IMR-90 (cell line): ENCODE measurements around the gene CPN1. TPM values are rescaled to one million over a fixed set of nuclear protein-coding genes. Genes with fewer than 3 reads are reported as not detected.

Source experiments
- ATAC-seq: fragments of 200-7000 bp; cut with Tn5 transposase; 2 replicates; pipeline ENCODE4 v1.9.1; 2020; ENCODE audit warnings: low read depth, mild to moderate bottlenecking, moderate library complexity
- BruUV-seq: library from RNA; stranded (reverse); fragments of 400-500 nt; replicated peaks from 2 replicates; lab custom pipeline; 2021; lab: Mats Ljungman, UMichigan
- CTCF ChIA-PET: fragments of 300-600 bp; formaldehyde crosslinking; extraction: SDS; loops from one replicate; lab custom pipeline; 2021; ENCODE audit warnings: antibody characterized with exemption; lab: Yijun Ruan, JAX
- POLR2A ChIA-PET: fragments of 300-600 bp; sonication (Branson Sonifier 250); formaldehyde crosslinking; loops from one replicate; lab custom pipeline; 2022; ENCODE audit warnings: antibody characterized with exemption; ENCODE audit not compliant: unreplicated experiment; lab: Charles Lee
- DNase-seq: peaks from one replicate; pipeline ENCODE4 v3.0.0; 2013
- H2AFZ ChIP-seq: replicated peaks from 2 replicates; pipeline ENCODE3; 2013; ENCODE audit warnings: low read length, mild to moderate bottlenecking; ENCODE audit not compliant: poor library complexity
- H2AK5ac ChIP-seq: 2 replicates; pipeline ENCODE4 v1.6.1; 2013; ENCODE audit warnings: low read depth, low read length, inconsistent platforms
- H2AK9ac ChIP-seq: replicated peaks from 2 replicates; pipeline ENCODE3; 2013; ENCODE audit warnings: mild to moderate bottlenecking, low read depth, low read length, moderate library complexity; ENCODE audit not compliant: poor library complexity
- H2BK120ac ChIP-seq: 2 replicates; pipeline ENCODE4 v1.6.1; 2013; ENCODE audit warnings: low read depth, low read length, inconsistent platforms
- H2BK15ac ChIP-seq: 3 replicates; pipeline ENCODE4 v1.6.1; 2013; ENCODE audit warnings: low read depth, low read length, inconsistent platforms
- H2BK20ac ChIP-seq: 2 replicates; pipeline ENCODE4 v1.6.1; 2013; ENCODE audit warnings: low read depth, mild to moderate bottlenecking, inconsistent platforms, low read length, moderate library complexity
- H2BK5ac ChIP-seq: 2 replicates; pipeline ENCODE4 v1.6.1; 2013; ENCODE audit warnings: mild to moderate bottlenecking, low read depth, low read length, inconsistent platforms; ENCODE audit not compliant: poor library complexity, severe bottlenecking
- H3K14ac ChIP-seq: replicated peaks from 2 replicates; pipeline ENCODE4 v1.6.1; 2013; ENCODE audit warnings: low read depth, low read length, inconsistent platforms
- H3K18ac ChIP-seq: 2 replicates; pipeline ENCODE4 v1.6.1; 2013; ENCODE audit warnings: low read depth, low read length, control low read depth
- H3K23ac ChIP-seq: 2 replicates; pipeline ENCODE4 v1.6.1; 2013; ENCODE audit warnings: low read depth, low read length, inconsistent platforms
- H3K27ac ChIP-seq: 2 replicates; pipeline ENCODE4 v1.5.1; 2013; ENCODE audit warnings: mild to moderate bottlenecking, control low read depth, low read length; ENCODE audit not compliant: insufficient read depth
- H3K27me3 ChIP-seq: 2 replicates; pipeline ENCODE4 v1.6.1; 2013; ENCODE audit warnings: low read length; ENCODE audit not compliant: control insufficient read depth, insufficient read depth
- H3K36me3 ChIP-seq: 2 replicates; pipeline ENCODE4 v1.6.1; 2013; ENCODE audit warnings: low read length, mixed read lengths; ENCODE audit not compliant: control insufficient read depth, insufficient read depth
- H3K4ac ChIP-seq: 2 replicates; pipeline ENCODE4 v1.6.1; 2013; ENCODE audit warnings: low read depth, low read length, inconsistent platforms
- H3K4me1 ChIP-seq: 2 replicates; pipeline ENCODE4 v1.6.1; 2013; ENCODE audit warnings: low read length, mixed read lengths; ENCODE audit not compliant: control insufficient read depth, insufficient read depth
- H3K4me2 ChIP-seq: 2 replicates; pipeline ENCODE4 v1.6.1; 2013; ENCODE audit warnings: low read depth, mild to moderate bottlenecking, control low read depth, low read length, moderate library complexity
- H3K4me3 ChIP-seq: 2 replicates; pipeline ENCODE4 v1.5.1; 2013; ENCODE audit warnings: low read depth, mild to moderate bottlenecking, control low read depth, low read length, moderate library complexity; ENCODE audit not compliant: insufficient read depth
- H3K56ac ChIP-seq: 2 replicates; pipeline ENCODE4 v1.6.1; 2013; ENCODE audit warnings: low read length, inconsistent platforms; ENCODE audit not compliant: insufficient read depth; ENCODE audit errors: extremely low read depth
- H3K79me1 ChIP-seq, 2 experiments: 2 replicates each; pipeline ENCODE4 v1.6.1; 2013; ENCODE audit warnings: low read length in 2 of 2, inconsistent platforms in 1 of 2, low read depth in 1 of 2
- H3K9ac ChIP-seq: 2 replicates; pipeline ENCODE4 v1.6.1; 2013; ENCODE audit warnings: low read depth, low read length, control low read depth
- H3K9me1 ChIP-seq: 2 replicates; pipeline ENCODE4 v1.6.1; 2013; ENCODE audit warnings: low read length, inconsistent platforms; ENCODE audit not compliant: insufficient read depth
- H3K9me3 ChIP-seq: 2 replicates; pipeline ENCODE4 v1.6.1; 2013; ENCODE audit warnings: low read length; ENCODE audit not compliant: control insufficient read depth, insufficient read depth
- H4K20me1 ChIP-seq: 2 replicates; pipeline ENCODE4 v1.6.1; 2013; ENCODE audit warnings: low read length, inconsistent platforms; ENCODE audit not compliant: insufficient read depth
- H4K5ac ChIP-seq: 2 replicates; pipeline ENCODE4 v1.6.1; 2013; ENCODE audit warnings: mild to moderate bottlenecking, low read depth, low read length, control low read depth
- H4K8ac ChIP-seq, 2 experiments: 2 replicates each; pipeline ENCODE4 v1.6.1; 2013; ENCODE audit warnings: low read depth in 2 of 2, low read length in 2 of 2, control low read depth in 1 of 2, inconsistent platforms in 1 of 2
- H4K91ac ChIP-seq: 2 replicates; pipeline ENCODE4 v1.6.1; 2013; ENCODE audit warnings: low read depth, low read length, inconsistent platforms; ENCODE audit not compliant: insufficient read depth
- BHLHE40 ChIP-seq: fragments of 150-350 bp; IDR thresholded peaks from 2 replicates; pipeline ENCODE4 v1.6.1; 2016; ENCODE audit warnings: mild to moderate bottlenecking, low read depth, low read length
- CHD1 ChIP-seq: IDR thresholded peaks from 2 replicates; pipeline ENCODE4 v1.6.1; 2012; ENCODE audit warnings: low read depth, low read length, improper control_type of control experiment
- CTCF ChIP-seq: conservative IDR thresholded peaks from 2 replicates; pipeline ENCODE4 v1.5.1; 2012; ENCODE audit warnings: mild to moderate bottlenecking, low read depth, low read length, improper control_type of control experiment
- ELK1 ChIP-seq: fragments of 150-350 bp; IDR thresholded peaks from 2 replicates; pipeline ENCODE4 v1.6.1; 2016; ENCODE audit warnings: low read depth, mild to moderate bottlenecking, low read length, moderate library complexity, borderline replicate concordance
- FOS ChIP-seq: fragments of 150-350 bp; IDR thresholded peaks from 2 replicates; pipeline ENCODE4 v1.6.1; 2016; ENCODE audit warnings: low read depth, low read length
- MAFK ChIP-seq: IDR thresholded peaks from 2 replicates; pipeline ENCODE4 v1.6.1; 2012; ENCODE audit warnings: low read depth, low read length, improper control_type of control experiment
- MAZ ChIP-seq: IDR thresholded peaks from 2 replicates; pipeline ENCODE4 v1.6.1; 2012; ENCODE audit warnings: low read depth, mild to moderate bottlenecking, low read length, improper control_type of control experiment, moderate library complexity, borderline replicate concordance
- MXI1 ChIP-seq: IDR thresholded peaks from 2 replicates; pipeline ENCODE4 v1.6.1; 2012; ENCODE audit warnings: low read depth, mild to moderate bottlenecking, low read length, moderate library complexity, borderline replicate concordance
- POLR2A ChIP-seq: IDR thresholded peaks from 2 replicates; pipeline ENCODE4 v1.6.1; 2012; ENCODE audit warnings: mild to moderate bottlenecking, low read depth, low read length
- RCOR1 ChIP-seq: IDR thresholded peaks from 2 replicates; pipeline ENCODE4 v1.6.1; 2012; ENCODE audit warnings: mild to moderate bottlenecking, low read length, improper control_type of control experiment; ENCODE audit not compliant: insufficient replicate concordance
- RFX5 ChIP-seq: IDR thresholded peaks from 2 replicates; pipeline ENCODE4 v1.8.0; 2012; ENCODE audit warnings: low read depth, mild to moderate bottlenecking, low read length, moderate library complexity
- SMC3 ChIP-seq: fragments of 150-350 bp; IDR thresholded peaks from 2 replicates; pipeline ENCODE4 v1.6.1; 2016; ENCODE audit warnings: low read depth, mild to moderate bottlenecking, antibody characterized with exemption, low read length, moderate library complexity
- USF2 ChIP-seq: fragments of 150-350 bp; IDR thresholded peaks from 2 replicates; pipeline ENCODE4 v1.6.1; 2017; ENCODE audit warnings: mild to moderate bottlenecking, antibody characterized with exemption, low read length, low read depth
- WGBS, 2 experiments: methylation state at CpG; one replicate each; pipeline versions ENCODE4 v1.1.5 to v1.1.7; 2013; ENCODE audit warnings: missing lambda C conversion rate in 2 of 2; ENCODE audit not compliant: insufficient read length in 1 of 2; ENCODE audit errors: extremely low coverage in 2 of 2; 5-methylcytosine and 5-hydroxymethylcytosine counted together
- dilution Hi-C: fragments of 300-500 bp; cut with HindIII; formaldehyde crosslinking; loops from one replicate; pipeline ENCODE4 v1.14.3; 2018; ENCODE audit warnings: low sequenced_read_pairs; ENCODE audit not compliant: unreplicated experiment
- in situ Hi-C: fragments of 300-500 bp; cut with MboI; formaldehyde crosslinking; loops from 3 replicates; pipeline ENCODE4 v1.14.3; 2019; ENCODE audit warnings: low sequenced_read_pairs, inconsistent platforms, mixed read lengths
- intact Hi-C: fragments of 100-400 bp; cut with micrococcal nuclease; formaldehyde crosslinking; loops from 2 replicates; pipeline ENCODE4 v1.10.0; 2022
- polyA plus RNA-seq, 3 experiments: library from polyadenylated mRNA; depleted of rRNA; stranded (reverse); fragments of >200 nt; gene quantifications; 2 replicates each; pipeline ENCODE4 v1.2.3, GENCODE V29; 2012; ENCODE audit warnings: low replicate concordance in 1 of 3
- total RNA-seq: library from RNA; depleted of rRNA; stranded (reverse); fragments of >200 nt; gene quantifications from 2 replicates; pipeline ENCODE4 v1.2.3, GENCODE V29; 2012

Gene CPN1
- total and polyA plus RNA-seq, 2 of the 4 experiments (the other 2 are of a cell fraction), result not detected

DNA sequence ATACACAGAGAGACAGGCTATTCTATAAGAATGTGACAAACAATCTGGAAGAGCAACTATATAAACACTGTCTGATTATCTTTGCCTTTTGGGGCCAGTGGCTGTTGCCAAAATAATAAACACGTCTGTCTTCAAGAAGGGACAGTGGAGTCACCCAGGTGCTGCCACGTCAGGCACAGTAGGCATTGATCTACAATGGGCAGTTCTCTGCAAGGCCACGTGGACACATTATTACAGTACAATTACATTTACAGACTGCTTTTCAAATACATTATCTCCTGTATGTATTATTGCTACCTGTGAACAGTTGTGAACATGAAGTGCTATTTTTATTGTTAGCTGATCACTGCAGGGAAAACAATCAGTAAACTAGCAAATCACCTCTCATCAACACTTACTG lies 86.0 kb downstream of the CPN1 start (continued):
- TF ChIP-seq POLR2A (no peak), RCOR1 (no peak), CHD1 (no peak)

DNA sequence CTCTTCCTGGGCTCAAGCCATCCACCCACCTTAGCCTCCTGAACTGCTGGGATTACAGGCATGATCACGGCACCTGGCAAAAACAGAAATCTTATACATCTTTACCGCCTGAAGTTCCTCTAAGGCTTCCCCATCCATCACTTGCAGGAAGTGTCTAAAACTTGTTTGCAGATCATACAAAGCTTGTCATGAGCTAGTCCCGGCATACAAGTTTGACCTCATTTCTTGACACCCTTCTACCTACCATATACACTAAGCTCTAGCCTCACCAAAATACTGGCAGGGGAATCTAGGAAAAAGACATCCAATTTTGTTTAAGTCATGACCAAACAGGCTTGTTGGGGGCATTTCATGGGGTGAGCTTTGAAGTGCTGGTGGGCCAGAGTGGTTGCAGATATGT lies 86.4 kb downstream of the CPN1 start:
- Histone ChIP-seq H2BK120ac (peak overlapping the region; percentile 6; the same call in 1 of the 2 replicates), H3K79me1 (peaks cover 11 to 60% of the 10 kb centered on the region in 2 experiments; a peak in 3 of 4 replicates), H3K4me3 (no peak overlapping the region), H3K9me3 (no peaks in the 10 kb centered on the region), H2BK5ac (no peak overlapping the region), H2AK9ac (no peak overlapping the region), H3K14ac (no peak overlapping the region), H3K18ac (no peak overlapping the region), H3K9ac (no peak overlapping the region), H4K20me1 (peaks cover 7% of the 10 kb centered on the region; the same call in 1 of the 2 replicates), H2AK5ac (peak overlapping the region; percentile 2; the same call in 1 of the 2 replicates), H3K4ac (peak overlapping the region; percentile 1; the same call in 1 of the 2 replicates), H3K27ac (no peak overlapping the region), H2BK15ac (no peak overlapping the region), H4K8ac (0 out of 4 replicates have a peak overlapping the region, but pooled peaks of 1 of the 2 experiments have one; percentile 33), H3K27me3 (no peaks in the 10 kb centered on the region), H4K91ac (no peak overlapping the region), H3K36me3 (no peaks in the 10 kb centered on the region), H3K9me1 (peaks cover 11% of the 10 kb centered on the region), H3K23ac (peak overlapping the region; percentile 39; the same call in 1 of the 2 replicates), H3K4me2 (no peak overlapping the region), H3K4me1 (peaks cover 17% of the 10 kb centered on the region), H4K5ac (no peak overlapping the region), H2BK20ac (no peak overlapping the region), H2AFZ (no peak overlapping the region), H3K56ac (no peak overlapping the region)
- BruUV-seq, result no TSS peak
- in situ Hi-C loops, result no loop called here
- ATAC-seq (no peak), DNase-seq (no peak)
- ChIA-PET CTCF (no interaction called here), POLR2A (no interaction called here)
- WGBS, 2 experiments, result 89% methylated on average over 2 of the region's 3 CpGs; no CpG with 5 or more reads in 1 of the 2 experiments
- dilution Hi-C loops, result no loop called here
- intact Hi-C loops, result no loop called here
- TF ChIP-seq USF2 (no peak), BHLHE40 (no peak), MXI1 (no peak), POLR2A (no peak), ELK1 (no peak), MAFK (no peak), RFX5 (no peak), CTCF (no peak), RCOR1 (no peak), FOS (no peak), MAZ (no peak), SMC3 (no peak), CHD1 (no peak)
